Stomach (tissue), 4 donors: ENCODE data around the gene CAB39L.

Experiments
- EP300 ChIP-seq: sonication (generic); formaldehyde crosslinking; IDR thresholded peaks from one replicate; pipeline ENCODE4 v1.6.1; 2017; ENCODE audit warnings: antibody characterized with exemption
- POLR2A ChIP-seq, 4 donors: fragments of 450-650 bp; IDR thresholded peaks; one replicate each; pipeline ENCODE4 v1.6.1; 2016; ENCODE audit warnings: antibody characterized with exemption in 4 of 4, control low read depth in 2 of 4, mild to moderate bottlenecking in 1 of 4, moderate library complexity in 1 of 4
- POLR2AphosphoS5 ChIP-seq, 3 donors: sonication (generic); formaldehyde crosslinking; IDR thresholded peaks; one replicate each; pipeline ENCODE4 v1.6.1; 2016; ENCODE audit warnings: antibody characterized with exemption in 3 of 3
- TF ChIP-seq, protein P1 (sequence below), 7 experiments: fragments of 450-650 bp in 4 of 7; fragments of 200-600 bp in 3 of 7; sonication (generic) in 3 of 7; IDR thresholded peaks; one replicate each; pipeline ENCODE4 v1.5.1; 2016 to 2019; ENCODE audit warnings: antibody characterized with exemption in 7 of 7, control low read depth in 2 of 7, mild to moderate bottlenecking in 1 of 7

DNA sequence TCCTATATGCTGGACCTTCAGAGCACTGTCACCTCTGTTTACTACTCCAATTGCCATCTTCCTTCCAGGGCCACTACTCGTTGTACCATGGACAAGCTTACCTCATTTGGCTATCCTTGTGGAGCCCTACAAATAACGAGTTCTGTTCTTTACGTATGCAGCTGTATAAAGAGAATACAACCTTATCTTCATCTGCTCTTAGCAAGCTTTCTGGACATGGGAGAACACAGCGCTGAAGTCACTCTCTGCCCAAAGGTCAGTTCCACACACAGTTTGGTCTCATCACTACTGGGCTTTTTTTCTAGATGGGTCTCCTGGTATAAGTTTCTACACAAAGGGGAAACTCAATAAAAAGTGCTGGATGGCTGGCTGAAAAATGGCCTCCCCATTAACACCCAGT lies 107.2 kb downstream of the CAB39L start:
- TF ChIP-seq, protein P1, sequence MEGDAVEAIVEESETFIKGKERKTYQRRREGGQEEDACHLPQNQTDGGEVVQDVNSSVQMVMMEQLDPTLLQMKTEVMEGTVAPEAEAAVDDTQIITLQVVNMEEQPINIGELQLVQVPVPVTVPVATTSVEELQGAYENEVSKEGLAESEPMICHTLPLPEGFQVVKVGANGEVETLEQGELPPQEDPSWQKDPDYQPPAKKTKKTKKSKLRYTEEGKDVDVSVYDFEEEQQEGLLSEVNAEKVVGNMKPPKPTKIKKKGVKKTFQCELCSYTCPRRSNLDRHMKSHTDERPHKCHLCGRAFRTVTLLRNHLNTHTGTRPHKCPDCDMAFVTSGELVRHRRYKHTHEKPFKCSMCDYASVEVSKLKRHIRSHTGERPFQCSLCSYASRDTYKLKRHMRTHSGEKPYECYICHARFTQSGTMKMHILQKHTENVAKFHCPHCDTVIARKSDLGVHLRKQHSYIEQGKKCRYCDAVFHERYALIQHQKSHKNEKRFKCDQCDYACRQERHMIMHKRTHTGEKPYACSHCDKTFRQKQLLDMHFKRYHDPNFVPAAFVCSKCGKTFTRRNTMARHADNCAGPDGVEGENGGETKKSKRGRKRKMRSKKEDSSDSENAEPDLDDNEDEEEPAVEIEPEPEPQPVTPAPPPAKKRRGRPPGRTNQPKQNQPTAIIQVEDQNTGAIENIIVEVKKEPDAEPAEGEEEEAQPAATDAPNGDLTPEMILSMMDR (IDR thresholded peaks at IDR 0.05), result no peak
- TF ChIP-seq POLR2AphosphoS5 (IDR thresholded peaks at IDR 0.05) (no peak), POLR2A (IDR thresholded peaks at IDR 0.05) (no peak), EP300 (no peak)
